ENCODE results near the gene ZNF787. TPM values are rescaled to one million over a fixed set of nuclear protein-coding genes. Genes with fewer than 3 reads are reported as not detected.
A peak's percentile ranks its signal among the peaks of the same experiment; 100 is the strongest.

ZNF787 gene
- total RNA-seq (2021), result 48.6 and 51.0 TPM in 2 replicates
- Bru-seq, nascent RNA, result percentile 68 among the genes with signal in this experiment
- BruChase-seq, experiment 1, labeled RNA remaining after a 2-hour chase, result percentile 61 among the genes with signal in this experiment
- percentile 80 among the genes with signal in this experiment for BruChase-seq, experiment 2, labeled RNA remaining after a 6-hour chase
- long read RNA-seq, transcript ZNF787-203 (3 exons, 1,925 nt), result major isoform, 36 of 51 reads
- long read RNA-seq, partial matches to known transcripts, result 0 of 51 reads
- long read RNA-seq, other reads (novel, unspliced or antisense), result 12 of 51 reads

- ChIA-PET POLR2A (ENCODE audit: low non-redundant PET) (interaction anchor here (0.6 to 1.1 kb wide), 2 partner anchors 13 to 19 kb away, joined by 3 to 4 read pairs; no protein-coding TSS in a partner anchor), CTCF (interaction anchor here (0.7 kb wide), 1 partner anchor 212 kb away, joined by 3 read pairs; no protein-coding TSS in a partner anchor)
- intact Hi-C loops (cut with micrococcal nuclease; ENCODE audit: unreplicated experiment), result loop anchor here (2.0 kb wide), 1 partner anchor 19 kb away; the partner anchor contains the start of gene ZNF444
- no peak for TF ChIP-seq CTCF (conservative IDR thresholded peaks at IDR 0.05; ENCODE audit: low read depth, low read length)
- no peak for TF ChIP-seq EZH2 (IDR thresholded peaks at IDR 0.05; ENCODE audit: borderline replicate concordance, low read depth, low read length, poor library complexity, severe bottlenecking)
- Histone ChIP-seq H3K9me3 (ENCODE audit: low read depth, low read length, poor library complexity, severe bottlenecking) (no peaks in the 10 kb centered on the region), H3K27ac (ENCODE audit: low read depth, low read length, poor library complexity, severe bottlenecking) (peak within 1 kb of the TSS; percentile 98), H3K36me3 (ENCODE audit: insufficient read depth, low read length, poor library complexity, severe bottlenecking) (no peaks in the 10 kb centered on the region), H3K4me1 (ENCODE audit: insufficient read depth, low read length, poor library complexity, severe bottlenecking) (peaks cover 10% of the 10 kb centered on the region), H3K4me3 (ENCODE audit: low read depth, low read length, poor library complexity, severe bottlenecking) (peak within 1 kb of the TSS; percentile 97), H3K27me3 (replicated peaks; ENCODE audit: insufficient read depth, low read depth, low read length, poor library complexity) (no peaks in the 10 kb centered on the region)
- BruUV-seq (replicated peaks), result TSS peak; percentile 38
- peak; percentile 99 for DNase-seq (ENCODE audit: low spot score)
Measured at GRCh38 chr19:56121180-56122167, at the start of gene ZNF787. Gene ZNF787, minus strand, starts transcription at chr19:56121295. Its CDS starts 18,078 bp downstream, at chr19:56103217.

- H3K4me1 ChIP-seq (ENCODE audit: insufficient read depth, low read length, poor library complexity, severe bottlenecking), result no peaks in the 10 kb centered on the region
- TF ChIP-seq EZH2 (IDR thresholded peaks at IDR 0.05; ENCODE audit: borderline replicate concordance, low read depth, low read length, poor library complexity, severe bottlenecking) (no peak), CTCF (conservative IDR thresholded peaks at IDR 0.05; ENCODE audit: low read depth, low read length) (no peak)
- intact Hi-C loops (cut with micrococcal nuclease; ENCODE audit: unreplicated experiment), result no loop called here
- CTCF ChIA-PET, result interaction anchor here (0.7 kb wide), 2 partner anchors 65 to 658 kb away, joined by 3 to 4 read pairs; no protein-coding TSS in a partner anchor
- no peak for DNase-seq (ENCODE audit: low spot score)
- POLR2A ChIA-PET (ENCODE audit: low non-redundant PET), result no interaction called here
- BruUV-seq (replicated peaks), result no TSS peak
- H3K9me3 ChIP-seq (ENCODE audit: low read depth, low read length, poor library complexity, severe bottlenecking), result no peaks in the 10 kb centered on the region
- H3K36me3 ChIP-seq (ENCODE audit: insufficient read depth, low read length, poor library complexity, severe bottlenecking), result no peaks in the 10 kb centered on the region
- H3K27ac ChIP-seq (ENCODE audit: low read depth, low read length, poor library complexity, severe bottlenecking), result no peak overlapping the region
- H3K4me3 ChIP-seq (ENCODE audit: low read depth, low read length, poor library complexity, severe bottlenecking), result no peak overlapping the region
- peaks cover 14% of the 10 kb centered on the region for H3K27me3 ChIP-seq (replicated peaks; ENCODE audit: insufficient read depth, low read depth, low read length, poor library complexity)
Measured at GRCh38 chr19:56170261-56170660, 49.2 kb upstream of the ZNF787 start.

- POLR2A ChIA-PET (ENCODE audit: low non-redundant PET), result no interaction called here
- no peaks in the 10 kb centered on the region for H3K9me3 ChIP-seq (ENCODE audit: low read depth, low read length, poor library complexity, severe bottlenecking)
- no peaks in the 10 kb centered on the region for H3K36me3 ChIP-seq (ENCODE audit: insufficient read depth, low read length, poor library complexity, severe bottlenecking)
- no peak overlapping the region for H3K4me3 ChIP-seq (ENCODE audit: low read depth, low read length, poor library complexity, severe bottlenecking)
- H3K4me1 ChIP-seq (ENCODE audit: insufficient read depth, low read length, poor library complexity, severe bottlenecking), result no peaks in the 10 kb centered on the region
- no TSS peak for BruUV-seq (replicated peaks)
- peak; percentile 36 for DNase-seq (ENCODE audit: low spot score)
- intact Hi-C loops (cut with micrococcal nuclease; ENCODE audit: unreplicated experiment), result no loop called here
- CTCF ChIA-PET, result interaction anchor here (0.6 kb wide), 1 partner anchor 85 kb away, joined by 3 read pairs; no protein-coding TSS in a partner anchor
- no peaks in the 10 kb centered on the region for H3K27me3 ChIP-seq (replicated peaks; ENCODE audit: insufficient read depth, low read depth, low read length, poor library complexity)
- TF ChIP-seq CTCF (conservative IDR thresholded peaks at IDR 0.05; ENCODE audit: low read depth, low read length) (no peak), EZH2 (IDR thresholded peaks at IDR 0.05; ENCODE audit: borderline replicate concordance, low read depth, low read length, poor library complexity, severe bottlenecking) (no peak)
- H3K27ac ChIP-seq (ENCODE audit: low read depth, low read length, poor library complexity, severe bottlenecking), result no peak overlapping the region
Measured at GRCh38 chr19:56167064-56167578, 46.0 kb upstream of the ZNF787 start.
